GM18907 (cell line): Measurements from ENCODE around the gene TCF12.

Experiments
- ATAC-seq: cut with Tn5 transposase; IDR thresholded peaks from one replicate; pipeline ENCODE4 v1.9.1; 2021; ENCODE audit warnings: mild to moderate bottlenecking, moderate library complexity; ENCODE audit not compliant: unreplicated experiment

Gene TCF12

GRCh38 chr15:57309856-57310760, 391.7 kb downstream of the TCF12 start:
- no peak for ATAC-seq

GRCh38 chr15:57310876-57311275, 392.4 kb downstream of the TCF12 start:
- no peak for ATAC-seq

- ATAC-seq = no peak
These were observed 393.5 kb downstream of the TCF12 start for GRCh38 chr15:57312006-57312317.

- ATAC-seq = no peak
These were observed 394.1 kb downstream of the TCF12 start for GRCh38 chr15:57312318-57313133.

GRCh38 chr15:57313134-57313483, 394.7 kb downstream of the TCF12 start:
- no peak for ATAC-seq

- ATAC-seq = no peak
These were observed 395.8 kb downstream of the TCF12 start for GRCh38 chr15:57314221-57314620.

GRCh38 chr15:57316451-57316850, 398.0 kb downstream of the TCF12 start:
- ATAC-seq = no peak

- ATAC-seq = no peak
These were observed 400.9 kb downstream of the TCF12 start for GRCh38 chr15:57319226-57319918.

- no peak for ATAC-seq
These were observed 401.6 kb downstream of the TCF12 start for GRCh38 chr15:57319919-57320560.

- no peak for ATAC-seq
These were observed 402.3 kb downstream of the TCF12 start for GRCh38 chr15:57320631-57321220.

- ATAC-seq = no peak
These were observed 403.0 kb downstream of the TCF12 start for GRCh38 chr15:57321485-57321884.

- no peak for ATAC-seq
These were observed 403.6 kb downstream of the TCF12 start for GRCh38 chr15:57321973-57322601.

GRCh38 chr15:57322602-57323250, 404.3 kb downstream of the TCF12 start:
- no peak for ATAC-seq

GRCh38 chr15:57323299-57323805, 404.9 kb downstream of the TCF12 start:
- ATAC-seq = no peak

GRCh38 chr15:57323806-57324589, 405.6 kb downstream of the TCF12 start:
- no peak for ATAC-seq

- ATAC-seq = no peak
These were observed 406.1 kb downstream of the TCF12 start for GRCh38 chr15:57324590-57324890.

GRCh38 chr15:57324944-57325679, 406.7 kb downstream of the TCF12 start:
- no peak for ATAC-seq

- ATAC-seq = no peak
These were observed 407.8 kb downstream of the TCF12 start for GRCh38 chr15:57326196-57326595.
